ENCODE results near the gene ALDH1A2.
"Not testable (repeated sequence)": the region's sequence is repeated elsewhere in the genome, so short reads cannot be mapped to it uniquely, and the experiment has no call there.

The ALDH1A2 gene

GRCh38 chr15:58081891-58082290 lies 16.4 kb upstream of the ALDH1A2 start:
- no peak for DNase-seq (ENCODE audit: low read depth)
- H3K4me3 ChIP-seq (ENCODE audit: low read depth, low read length), result no peak overlapping the region
- no peak for TF ChIP-seq CTCF (IDR thresholded peaks at IDR 0.05; ENCODE audit: insufficient read depth, low read depth, low read length, missing control alignments)

- H3K4me3 ChIP-seq (ENCODE audit: low read depth, low read length), result no peak overlapping the region
- TF ChIP-seq CTCF (IDR thresholded peaks at IDR 0.05; ENCODE audit: insufficient read depth, low read depth, low read length, missing control alignments), result no peak
- DNase-seq (ENCODE audit: low read depth), result no peak
Measured at GRCh38 chr15:58081456-58081855, 15.9 kb upstream of the ALDH1A2 start.

- DNase-seq (ENCODE audit: low read depth); H3K4me3 ChIP-seq (ENCODE audit: low read depth, low read length): not testable (repeated sequence)
Measured at GRCh38 chr15:58080959-58081358, 15.4 kb upstream of the ALDH1A2 start.

GRCh38 chr15:58080398-58080797 lies 14.9 kb upstream of the ALDH1A2 start:
- TF ChIP-seq CTCF (IDR thresholded peaks at IDR 0.05; ENCODE audit: insufficient read depth, low read depth, low read length, missing control alignments), result no peak
- no peak overlapping the region for H3K4me3 ChIP-seq (ENCODE audit: low read depth, low read length)
- DNase-seq (ENCODE audit: low read depth), result no peak

- DNase-seq (ENCODE audit: low read depth), result no peak
- TF ChIP-seq CTCF (IDR thresholded peaks at IDR 0.05; ENCODE audit: insufficient read depth, low read depth, low read length, missing control alignments), result no peak
- H3K4me3 ChIP-seq (ENCODE audit: low read depth, low read length), result no peak overlapping the region
Measured at GRCh38 chr15:58078591-58078990, 13.1 kb upstream of the ALDH1A2 start.

GRCh38 chr15:58077427-58077826 lies 11.9 kb upstream of the ALDH1A2 start:
- DNase-seq (ENCODE audit: low read depth), result peak; percentile 9

GRCh38 chr15:58074452-58074851 lies 8.9 kb upstream of the ALDH1A2 start:
- no peak for TF ChIP-seq CTCF (IDR thresholded peaks at IDR 0.05; ENCODE audit: insufficient read depth, low read depth, low read length, missing control alignments)
- DNase-seq (ENCODE audit: low read depth), result no peak
- no peak overlapping the region for H3K4me3 ChIP-seq (ENCODE audit: low read depth, low read length)

More at GRCh38 chr15:58077427-58077826, 11.9 kb upstream of the ALDH1A2 start:
- no peak overlapping the region for H3K4me3 ChIP-seq (ENCODE audit: low read depth, low read length)
- no peak for TF ChIP-seq CTCF (IDR thresholded peaks at IDR 0.05; ENCODE audit: insufficient read depth, low read depth, low read length, missing control alignments)

Data from GM12865 (cell line).